CD14-positive monocyte (primary cell): ENCODE measurements around the gene GIMAP7. TPM values are rescaled to one million over a fixed set of nuclear protein-coding genes. Genes with fewer than 3 reads are reported as not detected.

Experiments used
- DNase-seq, 3 donors: peaks; one replicate each; pipeline ENCODE4 v3.0.0-alpha.2; 2011 to 2022
- H2AFZ ChIP-seq: 2 replicates; pipeline ENCODE4 v1.6.0; 2012; ENCODE audit warnings: mild to moderate bottlenecking, low read depth, low read length, inconsistent platforms; ENCODE audit not compliant: insufficient read depth, poor library complexity, severe bottlenecking
- H3K27ac ChIP-seq, 2 donors: 1 replicate in 1 of 2; 2 replicates in 1 of 2; pipeline ENCODE4 v1.5.1; 2012 to 2013; ENCODE audit warnings: low read length in 2 of 2, control low read depth in 1 of 2, inconsistent platforms in 1 of 2, low read depth in 1 of 2, mild to moderate bottlenecking in 1 of 2
- H3K27me3 ChIP-seq, 2 donors: one replicate each; pipeline versions ENCODE4 v1.6.0 to v1.6.1; 2011 to 2013; ENCODE audit warnings: low read length in 2 of 2; ENCODE audit not compliant: control insufficient read depth in 2 of 2, insufficient read depth in 2 of 2
- H3K36me3 ChIP-seq, 2 donors: replicated peaks in 1 of 2; 1 replicate in 1 of 2; 2 replicates in 1 of 2; pipeline versions ENCODE4 v1.5.1 to v1.6.1; 2012 to 2013; ENCODE audit warnings: low read length in 2 of 2, control low read depth in 1 of 2, inconsistent platforms in 1 of 2, mild to moderate bottlenecking in 1 of 2; ENCODE audit not compliant: insufficient read depth in 2 of 2, control insufficient read depth in 1 of 2
- H3K4me1 ChIP-seq, 2 donors: 1 replicate in 1 of 2; 2 replicates in 1 of 2; pipeline versions ENCODE4 v1.5.1 to v1.6.1; 2012 to 2013; ENCODE audit warnings: low read length in 2 of 2, control low read depth in 1 of 2, inconsistent platforms in 1 of 2, mild to moderate bottlenecking in 1 of 2, moderate library complexity in 1 of 2; ENCODE audit not compliant: insufficient read depth in 2 of 2, control insufficient read depth in 1 of 2
- H3K4me2 ChIP-seq: replicated peaks from 2 replicates; pipeline ENCODE3; 2012; ENCODE audit warnings: low read length, moderate library complexity, mild to moderate bottlenecking; ENCODE audit not compliant: poor library complexity, severe bottlenecking; ENCODE audit errors: extremely low read depth
- H3K4me3 ChIP-seq, 3 experiments: fragments of 200-600 bp in 1 of 3; sonication (generic) in 1 of 3; replicated peaks in 1 of 3; 1 replicate in 2 of 3; 2 replicates in 1 of 3; pipeline ENCODE4 v1.5.1; 2011 to 2013; ENCODE audit warnings: low read length in 3 of 3, mild to moderate bottlenecking in 3 of 3, control low read depth in 2 of 3, low read depth in 2 of 3, inconsistent platforms in 1 of 3, moderate library complexity in 1 of 3
- H3K79me2 ChIP-seq: 2 replicates; pipeline ENCODE4 v1.6.0; 2012; ENCODE audit warnings: mild to moderate bottlenecking, control low read depth, inconsistent platforms, low read length, moderate library complexity; ENCODE audit not compliant: insufficient read depth
- H3K9ac ChIP-seq: 2 replicates; pipeline ENCODE4 v1.6.0; 2017; ENCODE audit warnings: low read length, mild to moderate bottlenecking; ENCODE audit not compliant: insufficient read depth, poor library complexity, severe bottlenecking
- H3K9me3 ChIP-seq, 2 donors: replicated peaks in 1 of 2; 1 replicate in 1 of 2; 2 replicates in 1 of 2; pipeline versions ENCODE4 v1.5.1 to v1.6.1; 2012 to 2013; ENCODE audit warnings: low read length in 2 of 2, control low read depth in 1 of 2; ENCODE audit not compliant: control insufficient read depth in 1 of 2, insufficient read depth in 1 of 2
- H4K20me1 ChIP-seq: 2 replicates; pipeline ENCODE4 v1.6.0; 2012; ENCODE audit warnings: mild to moderate bottlenecking, low read length, control low read depth, moderate library complexity; ENCODE audit not compliant: insufficient read depth
- H3K27ac Mint-ChIP-seq, 7 donors: one replicate each; pipeline ENCODE4 v1.8.0; 2020; ENCODE audit warnings: mild to moderate bottlenecking in 7 of 7, mixed read lengths in 7 of 7, moderate library complexity in 6 of 7, inconsistent platforms in 2 of 7
- H3K27me3 Mint-ChIP-seq, 3 donors: one replicate each; pipeline ENCODE4 v1.8.0; 2021 to 2022; ENCODE audit warnings: low read depth in 3 of 3, mild to moderate bottlenecking in 3 of 3, mixed read lengths in 3 of 3, moderate library complexity in 3 of 3, inconsistent platforms in 1 of 3
- H3K36me3 Mint-ChIP-seq, 2 donors: one replicate each; pipeline ENCODE4 v1.8.0; 2020; ENCODE audit warnings: mixed read lengths in 2 of 2, inconsistent platforms in 1 of 2, mild to moderate bottlenecking in 1 of 2
- H3K4me1 Mint-ChIP-seq: one replicate; pipeline ENCODE4 v1.8.0; 2020; ENCODE audit warnings: mild to moderate bottlenecking, mixed read lengths
- H3K4me3 Mint-ChIP-seq, 2 donors: one replicate each; pipeline ENCODE4 v1.8.0; 2020; ENCODE audit warnings: mild to moderate bottlenecking in 2 of 2, mixed read lengths in 2 of 2, moderate library complexity in 1 of 2
- H3K9me3 Mint-ChIP-seq, 7 donors: one replicate each; pipeline ENCODE4 v1.8.0; 2020 to 2022; ENCODE audit warnings: mixed read lengths in 7 of 7, mild to moderate bottlenecking in 6 of 7, moderate library complexity in 6 of 7, inconsistent platforms in 2 of 7
- CTCF ChIP-seq: fragments of 200-600 bp; IDR thresholded peaks from one replicate; pipeline ENCODE4 v1.8.0; 2022; ENCODE audit warnings: antibody characterized with exemption, mild to moderate bottlenecking
- WGBS: methylation state at CpG from one replicate; pipeline ENCODE4 v1.1.5; 2013; ENCODE audit warnings: missing lambda C conversion rate; ENCODE audit not compliant: insufficient coverage; 5-methylcytosine and 5-hydroxymethylcytosine counted together
- intact Hi-C, 2 donors: fragments of 100-400 bp; cut with micrococcal nuclease; formaldehyde crosslinking; loops; one replicate each; pipeline versions ENCODE4 v1.15.0 to v1.15.1; 2023
- polyA plus RNA-seq, 3 donors: library from polyadenylated mRNA; depleted of rRNA in 1 of 3; unstranded in 2 of 3; stranded (reverse) in 1 of 3; fragments of 300-500 nt in 2 of 3; fragments of >200 nt in 1 of 3; fragmentation: Illumina TruSeq in 2 of 3; gene quantifications; 1 replicate in 2 of 3; 2 replicates in 1 of 3; pipeline ENCODE4 v1.2.3, GENCODE V29; 2012 to 2021

Gene GIMAP7
- polyA plus RNA-seq, 3 donors, result 26.2 to 115 (median 54.5) TPM

- Mint-ChIP-seq H3K36me3 (peaks cover 10 to 25% of the 10 kb centered on the region in 2 donors), H3K9me3 (peaks cover 30 to 56% (median 44%) of the 10 kb centered on the region in 7 donors), H3K27ac (peak overlapping the region; percentile 22 to 86 (median 71)), H3K4me3 (peak overlapping the region in 1 of 2 donors; percentile 63), H3K27me3 (peaks cover 0 to 5% (median 2%) of the 10 kb centered on the region in 3 donors), H3K4me1 (peaks cover 23% of the 10 kb centered on the region)
- DNase-seq, result peak; percentile 16 to 53 (median 33)
- Histone ChIP-seq H3K9me3 (peaks cover 21 to 35% of the 10 kb centered on the region in 2 donors), H3K79me2 (no peaks in the 10 kb centered on the region), H3K36me3 (peaks cover 0 to 6% of the 10 kb centered on the region in 2 donors), H3K27me3 (no peaks in the 10 kb centered on the region), H3K27ac (peak overlapping the region; percentile 8 to 76), H4K20me1 (no peaks in the 10 kb centered on the region), H3K4me1 (peaks cover 12 to 16% of the 10 kb centered on the region in 2 donors), H3K4me2 (peak overlapping the region; percentile 7), H3K4me3 (peak overlapping the region in 1 of 3 experiments; percentile 12), H3K9ac (no peak overlapping the region), H2AFZ (no peak overlapping the region)
- 0% methylated on average over 1 of the region's 4 CpGs for WGBS
- TF ChIP-seq CTCF, result no peak
- intact Hi-C loops, result no loop called here
These were observed 42.0 kb downstream of the GIMAP7 start for GRCh38 chr7:150556521-150557138.

- Histone ChIP-seq H2AFZ (no peak overlapping the region), H3K36me3 (peaks cover 0 to 6% of the 10 kb centered on the region in 2 donors), H3K27me3 (no peaks in the 10 kb centered on the region), H3K4me2 (no peak overlapping the region), H3K4me1 (peaks cover 12 to 16% of the 10 kb centered on the region in 2 donors), H3K9me3 (peaks cover 18 to 30% of the 10 kb centered on the region in 2 donors), H4K20me1 (no peaks in the 10 kb centered on the region), H3K79me2 (no peaks in the 10 kb centered on the region), H3K4me3 (peak overlapping the region in 1 of 3 experiments; percentile 4), H3K9ac (no peak overlapping the region), H3K27ac (no peak overlapping the region)
- no peak for TF ChIP-seq CTCF
- Mint-ChIP-seq H3K27me3 (peaks cover 0 to 5% (median 0%) of the 10 kb centered on the region in 3 donors), H3K4me1 (peaks cover 22% of the 10 kb centered on the region), H3K4me3 (no peak overlapping the region), H3K9me3 (peaks cover 15 to 31% (median 28%) of the 10 kb centered on the region in 7 donors), H3K36me3 (peaks cover 3 to 12% of the 10 kb centered on the region in 2 donors), H3K27ac (no peak overlapping the region)
- no peak for DNase-seq
- intact Hi-C loops, result no loop called here
- no CpG with 5 or more reads among the region's 1 CpG for WGBS
These were observed 45.8 kb downstream of the GIMAP7 start for GRCh38 chr7:150560486-150560885.
